ENCODE measurements around the gene NUMB.

GRCh38 chr14:73293782-73294781 lies 164.3 kb downstream of the NUMB start:
- TF ChIP-seq POLR2A (IDR thresholded peaks at IDR 0.05; ENCODE audit: low read depth, low read length) (no peak), MAZ (IDR thresholded peaks at IDR 0.05; ENCODE audit: borderline replicate concordance, low read depth, low read length) (no peak), CTCF (conservative IDR thresholded peaks at IDR 0.05; ENCODE audit: low read depth, low read length) (no peak), SMC3 (IDR thresholded peaks at IDR 0.05; ENCODE audit: low read depth, low read length) (no peak), ELK1 (IDR thresholded peaks at IDR 0.05; ENCODE audit: borderline replicate concordance, low read depth, low read length) (no peak), RFX5 (IDR thresholded peaks at IDR 0.05; ENCODE audit: low read depth, low read length) (no peak), NFE2L2 (IDR thresholded peaks at IDR 0.05; ENCODE audit: low read depth, low read length) (no peak), RCOR1 (IDR thresholded peaks at IDR 0.05; ENCODE audit: insufficient replicate concordance, low read length) (no peak), CEBPB (IDR thresholded peaks at IDR 0.05; ENCODE audit: low read depth, low read length) (peak; percentile 31; the same call in 1 of the 2 replicates), BHLHE40 (IDR thresholded peaks at IDR 0.05; ENCODE audit: low read depth, low read length) (no peak), USF2 (IDR thresholded peaks at IDR 0.05; ENCODE audit: low read depth, low read length) (no peak), MXI1 (IDR thresholded peaks at IDR 0.05; ENCODE audit: borderline replicate concordance, low read depth, low read length) (no peak), FOS (IDR thresholded peaks at IDR 0.05; ENCODE audit: low read depth, low read length) (no peak), RAD21 (IDR thresholded peaks at IDR 0.05; ENCODE audit: low read length) (no peak)

All from IMR-90 (cell line).